Raji (cell line): ENCODE data around the gene PRRT3.

Source experiments
- POLR2A ChIP-seq: IDR thresholded peaks from 2 replicates; pipeline ENCODE4 v1.6.1; 2011; ENCODE audit warnings: low read depth, low read length, control low read depth; ENCODE audit not compliant: insufficient read depth

Gene PRRT3

GRCh38 chr3:9934993-9935392 lies 17.2 kb downstream of the PRRT3 start:
- no peak for TF ChIP-seq POLR2A

GRCh38 chr3:9934235-9934621 lies 18.0 kb downstream of the PRRT3 start:
- TF ChIP-seq POLR2A: no peak

GRCh38 chr3:9933561-9934234 lies 18.5 kb downstream of the PRRT3 start, which contains the start of gene CRELD1:
CRELD1 (plus strand) TSS chr3:9933834; CDS start chr3:9934439, 605 bp downstream.
- TF ChIP-seq POLR2A: peak; percentile 85

GRCh38 chr3:9932843-9933560 lies 19.2 kb downstream of the PRRT3 start:
- peak; percentile 43; the same call in 1 of the 2 replicates for TF ChIP-seq POLR2A

- TF ChIP-seq POLR2A: no peak
Observed at GRCh38 chr3:9932535-9932842, 19.7 kb downstream of the PRRT3 start.

- TF ChIP-seq POLR2A: no peak
Observed at GRCh38 chr3:9930804-9931418, 21.3 kb downstream of the PRRT3 start.

GRCh38 chr3:9928158-9928557 lies 24.1 kb downstream of the PRRT3 start:
- no peak for TF ChIP-seq POLR2A

GRCh38 chr3:9918261-9919038 lies 33.8 kb downstream of the PRRT3 start:
- TF ChIP-seq POLR2A: no peak

- no peak for TF ChIP-seq POLR2A
Observed at GRCh38 chr3:9917820-9918219, 34.4 kb downstream of the PRRT3 start.

- no peak for TF ChIP-seq POLR2A
Observed at GRCh38 chr3:9916734-9917680, 35.2 kb downstream of the PRRT3 start, which contains the start of gene IL17RC. IL17RC (plus strand) TSS chr3:9917098; CDS start chr3:9917316, 218 bp downstream.

- TF ChIP-seq POLR2A: no peak
Observed at GRCh38 chr3:9916346-9916733, 35.9 kb downstream of the PRRT3 start.

GRCh38 chr3:9915254-9916141 lies 36.7 kb downstream of the PRRT3 start:
- TF ChIP-seq POLR2A: no peak

- TF ChIP-seq POLR2A: no peak
Observed at GRCh38 chr3:9914559-9915253, 37.5 kb downstream of the PRRT3 start.
